ENCODE measurements around the gene ZBTB45. TPM values are rescaled to one million over a fixed set of nuclear protein-coding genes. Genes with fewer than 3 reads are reported as not detected.
A peak's percentile ranks its signal among the peaks of the same experiment; 100 is the strongest.

Gene ZBTB45
- total RNA-seq, 1 donor from 2014 or later = 20.2 TPM

DNA sequence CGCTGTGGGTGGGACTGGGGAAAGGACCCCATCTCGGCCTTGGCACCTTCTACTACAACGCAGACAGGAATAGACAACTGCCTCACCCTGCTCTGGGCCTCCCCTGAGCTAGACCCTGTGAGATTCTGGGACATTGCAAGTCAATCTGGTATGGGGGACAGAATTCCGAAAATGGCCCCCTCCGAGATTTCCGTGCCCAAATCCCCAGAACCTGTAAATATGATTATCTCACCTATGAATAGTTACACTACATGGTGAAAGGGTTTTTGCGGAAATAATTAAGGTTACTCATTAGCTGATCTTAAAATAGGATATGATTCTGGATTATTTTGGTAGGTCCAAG, 618 bp upstream of the ZBTB45 start:
- H3K36me3 Mint-ChIP-seq = peaks cover 5% of the 10 kb centered on the region
- H3K9me3 Mint-ChIP-seq = no peaks in the 10 kb centered on the region
- H3K4me3 Mint-ChIP-seq = peak overlapping the region; percentile 95
- no peaks in the 10 kb centered on the region for H3K27me3 Mint-ChIP-seq
- TF ChIP-seq, protein P1, sequence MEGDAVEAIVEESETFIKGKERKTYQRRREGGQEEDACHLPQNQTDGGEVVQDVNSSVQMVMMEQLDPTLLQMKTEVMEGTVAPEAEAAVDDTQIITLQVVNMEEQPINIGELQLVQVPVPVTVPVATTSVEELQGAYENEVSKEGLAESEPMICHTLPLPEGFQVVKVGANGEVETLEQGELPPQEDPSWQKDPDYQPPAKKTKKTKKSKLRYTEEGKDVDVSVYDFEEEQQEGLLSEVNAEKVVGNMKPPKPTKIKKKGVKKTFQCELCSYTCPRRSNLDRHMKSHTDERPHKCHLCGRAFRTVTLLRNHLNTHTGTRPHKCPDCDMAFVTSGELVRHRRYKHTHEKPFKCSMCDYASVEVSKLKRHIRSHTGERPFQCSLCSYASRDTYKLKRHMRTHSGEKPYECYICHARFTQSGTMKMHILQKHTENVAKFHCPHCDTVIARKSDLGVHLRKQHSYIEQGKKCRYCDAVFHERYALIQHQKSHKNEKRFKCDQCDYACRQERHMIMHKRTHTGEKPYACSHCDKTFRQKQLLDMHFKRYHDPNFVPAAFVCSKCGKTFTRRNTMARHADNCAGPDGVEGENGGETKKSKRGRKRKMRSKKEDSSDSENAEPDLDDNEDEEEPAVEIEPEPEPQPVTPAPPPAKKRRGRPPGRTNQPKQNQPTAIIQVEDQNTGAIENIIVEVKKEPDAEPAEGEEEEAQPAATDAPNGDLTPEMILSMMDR (conservative IDR thresholded peaks at IDR 0.05) = no peak
- no peak for DNase-seq (ENCODE audit: extremely low spot score, unreplicated experiment)
- peaks cover 21% of the 10 kb centered on the region for H3K4me1 Mint-ChIP-seq (ENCODE audit: unreplicated experiment)
- H3K27ac Mint-ChIP-seq = peak overlapping the region; percentile 98

DNA sequence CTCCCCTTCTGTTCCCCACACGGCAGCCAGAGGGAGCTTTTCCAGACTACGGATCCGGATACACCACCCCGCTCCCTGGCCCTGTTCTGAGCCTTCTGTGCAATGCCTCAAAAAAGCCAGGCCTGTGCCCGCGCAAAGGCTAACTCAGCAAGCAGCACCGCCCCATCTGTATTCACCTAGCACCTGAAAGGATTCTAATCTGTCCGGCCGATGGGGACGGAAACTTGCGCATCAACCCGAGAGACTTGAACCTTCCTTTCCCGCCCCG, 589 bp downstream of the ZBTB45 start:
- DNase-seq (ENCODE audit: extremely low spot score, unreplicated experiment) = peak; percentile 78
- Mint-ChIP-seq H3K4me3 (peak overlapping the region; percentile 95), H3K36me3 (peaks cover 5% of the 10 kb centered on the region), H3K27ac (peak overlapping the region; percentile 98), H3K27me3 (no peaks in the 10 kb centered on the region), H3K4me1 (ENCODE audit: unreplicated experiment) (peaks cover 21% of the 10 kb centered on the region), H3K9me3 (no peaks in the 10 kb centered on the region)
- TF ChIP-seq, protein P1 (conservative IDR thresholded peaks at IDR 0.05) = peak; percentile 63

DNA sequence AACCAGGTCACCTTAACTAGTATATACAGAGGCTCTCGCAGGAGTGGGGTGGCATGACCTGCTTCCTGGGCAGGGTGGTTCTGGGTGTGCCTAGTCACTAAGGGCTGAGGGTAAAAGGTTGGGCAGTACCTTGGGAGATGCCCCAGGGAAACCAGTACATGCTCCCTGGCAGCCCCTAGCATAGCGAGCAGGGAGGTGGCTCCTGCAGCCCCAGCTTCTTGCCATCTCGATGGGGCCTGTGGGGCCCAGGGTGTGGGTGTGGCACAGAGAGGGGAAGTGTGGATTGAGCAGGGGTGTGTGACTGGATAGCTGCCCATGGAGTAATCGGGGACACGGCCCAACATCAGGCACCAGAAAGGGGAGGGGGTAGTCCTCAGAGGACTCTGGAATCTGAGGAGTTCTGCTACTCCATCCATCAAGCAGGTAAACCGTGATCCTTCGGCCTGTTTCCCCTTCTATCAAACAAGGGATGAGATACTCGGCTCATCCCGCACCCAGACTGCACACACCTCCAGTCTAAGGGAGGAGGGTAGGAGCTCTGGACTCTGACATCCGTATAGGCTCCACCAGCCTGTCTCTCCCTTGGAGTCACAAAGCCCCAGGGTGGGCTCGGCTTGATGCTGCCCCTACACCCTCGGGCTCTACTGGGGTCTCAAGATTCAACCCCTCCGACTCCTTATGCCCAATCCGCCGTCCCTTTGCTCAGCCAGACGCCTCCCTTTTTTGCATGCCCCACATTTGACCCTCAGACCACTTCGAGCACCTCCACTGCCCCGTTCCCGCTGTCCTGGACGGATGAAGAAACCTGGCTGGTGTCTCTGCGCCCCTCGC, 1.1 kb downstream of the ZBTB45 start:
- H3K36me3 Mint-ChIP-seq = peaks cover 5% of the 10 kb centered on the region
- TF ChIP-seq, protein P1 (conservative IDR thresholded peaks at IDR 0.05) = no peak
- H3K4me3 Mint-ChIP-seq = peak overlapping the region; percentile 95
- H3K27ac Mint-ChIP-seq = peak overlapping the region; percentile 98
- no peaks in the 10 kb centered on the region for H3K9me3 Mint-ChIP-seq
- no peak for DNase-seq (ENCODE audit: extremely low spot score, unreplicated experiment)
- H3K4me1 Mint-ChIP-seq (ENCODE audit: unreplicated experiment) = peaks cover 21% of the 10 kb centered on the region
- H3K27me3 Mint-ChIP-seq = no peaks in the 10 kb centered on the region

GRCh38 chr19:58516964-58517833, 2.4 kb downstream of the ZBTB45 start:
- Mint-ChIP-seq H3K4me1 (ENCODE audit: unreplicated experiment) (peaks cover 21% of the 10 kb centered on the region), H3K36me3 (peaks cover 5% of the 10 kb centered on the region), H3K27me3 (no peaks in the 10 kb centered on the region), H3K9me3 (no peaks in the 10 kb centered on the region), H3K4me3 (no peak overlapping the region), H3K27ac (peak overlapping the region; percentile 98)
- TF ChIP-seq, protein P1 (conservative IDR thresholded peaks at IDR 0.05) = no peak
- no peak for DNase-seq (ENCODE audit: extremely low spot score, unreplicated experiment)

DNA sequence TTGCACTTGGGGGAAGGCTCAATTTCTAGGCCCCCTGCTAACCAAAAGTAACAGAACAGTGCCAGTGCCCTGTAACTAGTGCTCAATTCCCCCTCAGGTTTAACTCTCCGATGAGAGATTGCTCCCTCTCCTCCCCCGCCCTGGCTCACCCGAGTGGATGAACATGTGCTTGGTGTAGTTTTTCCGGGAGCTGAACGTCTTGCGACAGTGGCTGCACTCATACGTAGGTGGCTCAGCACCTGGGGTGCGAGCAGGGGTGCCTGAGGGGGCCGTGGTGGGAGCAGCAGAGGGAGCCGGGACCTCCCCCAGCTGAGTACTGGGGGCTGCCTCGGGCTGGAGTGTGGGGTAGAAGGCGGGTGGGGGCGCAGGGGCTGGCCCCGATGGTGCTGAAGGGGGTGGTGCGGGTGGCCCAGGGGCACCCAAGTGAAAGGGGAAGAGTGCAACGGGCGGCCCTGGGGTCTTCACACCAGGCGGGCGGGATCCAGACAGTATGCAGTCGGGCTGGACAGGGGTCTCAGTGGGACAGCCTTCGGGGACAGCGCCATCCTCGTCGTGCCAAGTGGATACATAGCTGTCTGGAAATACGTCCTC, 3.3 kb downstream of the ZBTB45 start:
- Mint-ChIP-seq H3K27me3 (no peaks in the 10 kb centered on the region), H3K27ac (no peak overlapping the region), H3K36me3 (peaks cover 5% of the 10 kb centered on the region), H3K4me3 (peak overlapping the region; percentile 58), H3K4me1 (ENCODE audit: unreplicated experiment) (peaks cover 21% of the 10 kb centered on the region), H3K9me3 (no peaks in the 10 kb centered on the region)
- no peak for DNase-seq (ENCODE audit: extremely low spot score, unreplicated experiment)
- TF ChIP-seq, protein P1 (conservative IDR thresholded peaks at IDR 0.05) = no peak

All from type B pancreatic cell (in vitro differentiated cells).